Hepatocyte (in vitro differentiated cells): ENCODE data around the gene BBS10. TPM values are rescaled to one million over a fixed set of nuclear protein-coding genes. Genes with fewer than 3 reads are reported as not detected.

Experiments
- DNase-seq: peaks from one replicate; pipeline ENCODE4 v3.0.0-alpha.2; 2016; ENCODE audit warnings: low spot score
- H2AFZ ChIP-seq: fragments of 200-600 bp; sonication (generic); 2 replicates; pipeline ENCODE4 v1.6.0; 2016; ENCODE audit warnings: antibody characterized with exemption, mild to moderate bottlenecking
- H3K27ac ChIP-seq: fragments of 200-600 bp; sonication (generic); 2 replicates; pipeline ENCODE4 v1.5.1; 2016; ENCODE audit warnings: mild to moderate bottlenecking
- H3K27me3 ChIP-seq: fragments of 200-600 bp; sonication (generic); 2 replicates; pipeline ENCODE4 v1.6.1; 2016
- H3K36me3 ChIP-seq: fragments of 200-600 bp; sonication (generic); replicated peaks from 2 replicates; pipeline ENCODE4 v1.5.1; 2016; ENCODE audit warnings: low read depth; ENCODE audit not compliant: insufficient read depth
- H3K4me1 ChIP-seq: fragments of 200-600 bp; sonication (generic); 2 replicates; pipeline ENCODE4 v1.5.1; 2016; ENCODE audit warnings: mild to moderate bottlenecking, moderate library complexity; ENCODE audit not compliant: insufficient read depth
- H3K4me2 ChIP-seq: fragments of 200-600 bp; sonication (generic); 2 replicates; pipeline ENCODE4 v1.6.0; 2016
- H3K4me3 ChIP-seq: fragments of 200-600 bp; sonication (generic); 2 replicates; pipeline ENCODE4 v1.5.1; 2016; ENCODE audit warnings: mild to moderate bottlenecking
- H3K79me2 ChIP-seq: fragments of 200-600 bp; sonication (generic); 2 replicates; pipeline ENCODE4 v1.6.0; 2017; ENCODE audit warnings: mild to moderate bottlenecking
- H3K9me2 ChIP-seq: fragments of 200-600 bp; sonication (generic); replicated peaks from 2 replicates; pipeline ENCODE4 v1.6.0; 2017; ENCODE audit warnings: mild to moderate bottlenecking; ENCODE audit not compliant: insufficient read depth
- H3K9me3 ChIP-seq: fragments of 200-600 bp; sonication (generic); 2 replicates; pipeline ENCODE4 v1.5.1; 2016; ENCODE audit warnings: low read depth, mild to moderate bottlenecking
- H4K20me1 ChIP-seq: fragments of 200-600 bp; sonication (generic); 2 replicates; pipeline ENCODE4 v1.6.0; 2016; ENCODE audit warnings: mild to moderate bottlenecking; ENCODE audit not compliant: insufficient read depth, poor library complexity, severe bottlenecking
- CTCF ChIP-seq: fragments of 200-600 bp; sonication (generic); IDR thresholded peaks from 2 replicates; pipeline ENCODE4 v1.5.1; 2016; ENCODE audit warnings: antibody characterized with exemption, mild to moderate bottlenecking; ENCODE audit not compliant: poor library complexity
- EZH2 ChIP-seq: fragments of 200-600 bp; sonication (generic); IDR thresholded peaks from 2 replicates; pipeline ENCODE4 v1.6.1; 2016; ENCODE audit warnings: antibody characterized with exemption, mild to moderate bottlenecking, borderline replicate concordance
- EZH2phosphoT487 ChIP-seq: fragments of 200-600 bp; sonication (generic); IDR thresholded peaks from one replicate; pipeline ENCODE4 v1.6.1; 2018; ENCODE audit warnings: antibody characterized with exemption, mild to moderate bottlenecking, low read depth, moderate library complexity; ENCODE audit not compliant: unreplicated experiment, severe bottlenecking
- WGBS: methylation state at CpG from one replicate; pipeline ENCODE4 v1.1.6; 2016; ENCODE audit warnings: low lambda C conversion rate; ENCODE audit errors: missing lambda C conversion rate; 5-methylcytosine and 5-hydroxymethylcytosine counted together
- polyA plus RNA-seq: library from polyadenylated mRNA; unstranded; fragments of >200 nt; fragmentation: Nextera tagmentation; extraction: Ambion mirVana; gene quantifications from 2 replicates; pipeline ENCODE4 v1.2.1, GENCODE V29; 2016
- total RNA-seq: library from RNA; depleted of rRNA; stranded (reverse); fragments of >200 nt; gene quantifications from 2 replicates; pipeline ENCODE4 v1.2.3, GENCODE V29; 2014

Gene BBS10
- total and polyA plus RNA-seq, 2 experiments from 2014 or later = 7.2 to 17.5 TPM

GRCh38 chr12:76360316-76360715 is 12.1 kb upstream of the BBS10 start:
- no peak overlapping the region for H3K4me3 ChIP-seq
- no peaks in the 10 kb centered on the region for H3K27me3 ChIP-seq
- H3K4me2 ChIP-seq = no peak overlapping the region
- H3K4me1 ChIP-seq = no peaks in the 10 kb centered on the region
- no peaks in the 10 kb centered on the region for H3K36me3 ChIP-seq
- no peak overlapping the region for H3K27ac ChIP-seq
- TF ChIP-seq CTCF (no peak), EZH2 (no peak), EZH2phosphoT487 (no peak)
- H4K20me1 ChIP-seq = no peaks in the 10 kb centered on the region
- no peak for DNase-seq
- H3K9me2 ChIP-seq = no peaks in the 10 kb centered on the region
- H3K79me2 ChIP-seq = no peaks in the 10 kb centered on the region
- H2AFZ ChIP-seq = no peak overlapping the region
- over 99% methylated on average over 9 of the region's 9 CpGs for WGBS
- H3K9me3 ChIP-seq = no peaks in the 10 kb centered on the region

- no peaks in the 10 kb centered on the region for H3K9me2 ChIP-seq
- TF ChIP-seq EZH2phosphoT487 (no peak), EZH2 (no peak), CTCF (no peak)
- H3K4me3 ChIP-seq = no peak overlapping the region
- no peaks in the 10 kb centered on the region for H3K9me3 ChIP-seq
- no peaks in the 10 kb centered on the region for H3K36me3 ChIP-seq
- no peaks in the 10 kb centered on the region for H3K27me3 ChIP-seq
- no peak overlapping the region for H2AFZ ChIP-seq
- no peaks in the 10 kb centered on the region for H4K20me1 ChIP-seq
- no peaks in the 10 kb centered on the region for H3K79me2 ChIP-seq
- no peak overlapping the region for H3K27ac ChIP-seq
- no peaks in the 10 kb centered on the region for H3K4me1 ChIP-seq
- no CpG with 5 or more reads among the region's 1 CpG for WGBS
- no peak overlapping the region for H3K4me2 ChIP-seq
- no peak for DNase-seq
Observed at GRCh38 chr12:76356071-76356470, 7.9 kb upstream of the BBS10 start.

- Histone ChIP-seq H3K27me3 (no peaks in the 10 kb centered on the region), H3K9me2 (no peaks in the 10 kb centered on the region), H3K4me1 (peaks cover 14% of the 10 kb centered on the region), H4K20me1 (no peaks in the 10 kb centered on the region), H3K27ac (peak overlapping the region; percentile 93), H3K9me3 (no peaks in the 10 kb centered on the region), H3K4me2 (peak overlapping the region; percentile 84), H2AFZ (peak overlapping the region; percentile 91), H3K36me3 (no peaks in the 10 kb centered on the region), H3K4me3 (peak overlapping the region; percentile 88), H3K79me2 (peaks cover 26% of the 10 kb centered on the region)
- peak; percentile 68 for DNase-seq
- 55% methylated on average over 4 of the region's 4 CpGs for WGBS
- no peak for TF ChIP-seq EZH2
- peak; percentile 64 for TF ChIP-seq CTCF
- TF ChIP-seq EZH2phosphoT487 = no peak
Observed at GRCh38 chr12:76346798-76347420, 1.3 kb downstream of the BBS10 start.
